ENCODE measurements around the gene MDP1.
A peak's percentile ranks its signal among the peaks of the same experiment; 100 is the strongest.

MDP1 gene

DNA sequence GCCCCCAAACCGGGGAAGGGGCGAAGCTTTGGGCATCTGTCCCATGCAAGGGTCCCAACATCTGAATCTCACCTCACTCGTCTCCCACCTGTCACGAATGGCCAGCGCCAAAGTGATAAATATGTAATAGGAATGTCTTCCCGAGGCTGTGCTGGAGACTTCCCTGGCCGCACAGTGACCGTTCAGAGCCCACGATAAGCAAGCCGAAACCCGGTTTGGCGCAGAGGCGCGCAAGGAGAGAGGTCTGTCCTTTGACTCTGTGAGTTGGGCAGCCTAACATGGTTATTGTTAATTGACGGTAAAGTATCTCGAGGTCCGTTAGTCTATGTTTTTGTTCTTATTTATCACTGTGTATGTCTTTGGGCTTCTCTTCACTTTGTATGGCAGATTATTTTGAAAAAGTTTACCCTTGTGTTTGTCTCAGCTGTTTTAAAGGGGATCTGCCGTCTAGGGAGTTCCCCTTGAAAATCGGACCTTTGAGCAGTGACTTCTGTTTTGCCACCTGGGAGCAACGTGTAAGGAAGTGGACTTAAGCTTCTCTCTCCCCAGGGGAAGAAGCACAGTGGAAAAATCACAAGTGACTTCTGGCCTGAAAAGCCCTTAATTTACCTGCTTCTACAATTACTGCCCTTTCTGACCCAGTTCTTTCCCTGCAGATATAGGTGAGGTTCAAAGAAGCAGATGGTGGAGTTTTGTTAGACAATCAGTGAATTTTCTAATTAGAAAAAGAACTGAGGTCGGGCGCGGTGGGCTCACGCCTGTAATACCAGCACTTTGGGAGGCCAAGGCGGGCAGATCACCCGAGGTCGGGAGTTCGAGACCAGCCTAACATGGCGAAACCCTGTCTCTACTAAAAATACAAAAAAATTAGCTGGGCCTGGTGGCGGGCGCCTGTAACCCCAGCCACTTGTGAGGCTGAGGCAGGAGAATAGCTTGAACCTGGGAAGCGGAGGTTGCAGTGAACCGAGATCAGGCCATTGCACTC, 19.5 kb downstream of the MDP1 start:
- Histone ChIP-seq H3K79me2 (ENCODE audit: insufficient read depth, low read length) (no peaks in the 10 kb centered on the region), H4K20me1 (ENCODE audit: insufficient read depth, low read length) (no peaks in the 10 kb centered on the region), H3F3A (ENCODE audit: insufficient read depth, low read length) (no peaks in the 10 kb centered on the region)

DNA sequence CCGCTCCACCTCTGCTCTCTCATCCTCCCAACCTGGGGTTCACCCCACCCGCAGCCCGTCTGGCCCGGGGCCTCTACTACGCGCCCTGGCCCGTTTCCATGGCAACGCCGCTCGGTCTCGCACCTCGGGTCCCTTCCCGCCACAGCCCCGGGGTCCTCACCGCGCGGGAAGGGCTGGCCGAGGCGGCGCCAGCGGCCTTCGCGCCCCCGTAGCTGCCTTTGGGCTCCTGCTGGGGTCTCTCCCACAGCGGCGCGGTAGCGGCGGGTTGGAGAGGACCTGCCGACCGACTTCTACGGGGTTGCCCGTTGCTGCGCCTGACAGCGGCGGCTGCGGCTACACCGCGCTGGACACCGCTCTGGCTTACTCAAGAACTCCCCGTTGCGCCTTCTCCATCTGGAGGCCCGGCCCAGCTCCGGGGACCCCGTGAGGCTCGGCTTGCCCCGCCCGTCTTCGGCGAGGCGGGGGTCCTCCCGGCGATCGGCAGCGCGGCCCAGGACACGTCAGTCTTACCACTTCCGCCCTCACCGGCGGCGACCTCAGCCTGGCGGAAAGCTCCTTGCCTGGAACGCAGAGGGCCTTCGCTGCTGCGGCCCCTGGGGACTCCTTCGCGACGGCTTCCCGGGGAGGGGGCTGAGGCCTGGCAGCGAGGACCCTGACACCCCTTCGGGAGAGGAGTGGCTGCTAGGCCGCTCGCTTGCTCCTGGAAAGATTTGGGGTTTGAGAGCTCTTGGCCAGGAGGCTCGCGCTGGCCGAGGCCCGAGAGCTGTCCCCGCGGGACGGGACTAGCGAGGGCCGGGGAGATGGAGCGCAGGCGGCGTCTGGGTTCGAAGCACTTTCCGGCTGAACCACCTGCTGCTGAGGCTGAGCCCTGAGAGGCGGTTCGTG, 20.4 kb downstream of the MDP1 start, which contains the start of gene TM9SF1:
Gene TM9SF1, minus strand, starts transcription at position 256 of the 885 bp plus-strand sequence. CDS start 422 bp downstream, outside the sequence.
- TF ChIP-seq EZH2 (IDR thresholded peaks at IDR 0.05; ENCODE audit: borderline replicate concordance, low read length) = no peak
- TF ChIP-seq, protein P1, sequence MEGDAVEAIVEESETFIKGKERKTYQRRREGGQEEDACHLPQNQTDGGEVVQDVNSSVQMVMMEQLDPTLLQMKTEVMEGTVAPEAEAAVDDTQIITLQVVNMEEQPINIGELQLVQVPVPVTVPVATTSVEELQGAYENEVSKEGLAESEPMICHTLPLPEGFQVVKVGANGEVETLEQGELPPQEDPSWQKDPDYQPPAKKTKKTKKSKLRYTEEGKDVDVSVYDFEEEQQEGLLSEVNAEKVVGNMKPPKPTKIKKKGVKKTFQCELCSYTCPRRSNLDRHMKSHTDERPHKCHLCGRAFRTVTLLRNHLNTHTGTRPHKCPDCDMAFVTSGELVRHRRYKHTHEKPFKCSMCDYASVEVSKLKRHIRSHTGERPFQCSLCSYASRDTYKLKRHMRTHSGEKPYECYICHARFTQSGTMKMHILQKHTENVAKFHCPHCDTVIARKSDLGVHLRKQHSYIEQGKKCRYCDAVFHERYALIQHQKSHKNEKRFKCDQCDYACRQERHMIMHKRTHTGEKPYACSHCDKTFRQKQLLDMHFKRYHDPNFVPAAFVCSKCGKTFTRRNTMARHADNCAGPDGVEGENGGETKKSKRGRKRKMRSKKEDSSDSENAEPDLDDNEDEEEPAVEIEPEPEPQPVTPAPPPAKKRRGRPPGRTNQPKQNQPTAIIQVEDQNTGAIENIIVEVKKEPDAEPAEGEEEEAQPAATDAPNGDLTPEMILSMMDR (IDR thresholded peaks at IDR 0.05; ENCODE audit: low read length) = no peak
- Histone ChIP-seq H3K4me3 (ENCODE audit: low read depth, low read length, poor library complexity, severe bottlenecking) (peak within 1 kb of the TSS; percentile 89), H2AFZ (ENCODE audit: low read length) (no peak within 1 kb of the TSS), H3K79me2 (ENCODE audit: insufficient read depth, low read length) (no peaks in the 10 kb centered on the region), H4K20me1 (ENCODE audit: insufficient read depth, low read length) (no peaks in the 10 kb centered on the region), H3K27me3 (ENCODE audit: insufficient read depth, low read length) (no peaks in the 10 kb centered on the region), H3K36me3 (ENCODE audit: insufficient read depth, low read length) (peaks cover 34% of the 10 kb centered on the region), H3F3A (ENCODE audit: insufficient read depth, low read length) (no peaks in the 10 kb centered on the region), H3K4me1 (ENCODE audit: insufficient read depth, low read length, severe bottlenecking) (peaks cover 29% of the 10 kb centered on the region), H3K4me2 (ENCODE audit: low read length) (peak within 1 kb of the TSS; percentile 97), H3K9me3 (ENCODE audit: low read length) (0 out of 2 replicates have a peak, but pooled peaks cover 3% of the 10 kb centered on the region), H3K27ac (ENCODE audit: low read depth, low read length, poor library complexity, severe bottlenecking) (peak within 1 kb of the TSS; percentile 92), H3K9ac (ENCODE audit: low read length) (peak within 1 kb of the TSS; percentile 96), H3K9me2 (ENCODE audit: low read depth, low read length) (no peaks in the 10 kb centered on the region)

More for the DNA sequence above, 19.5 kb downstream of the MDP1 start:
- Histone ChIP-seq H3K27me3 (ENCODE audit: insufficient read depth, low read length) (no peaks in the 10 kb centered on the region), H3K4me1 (ENCODE audit: insufficient read depth, low read length, severe bottlenecking) (peaks cover 29% of the 10 kb centered on the region), H3K27ac (ENCODE audit: low read depth, low read length, poor library complexity, severe bottlenecking) (peak overlapping the region; percentile 92), H3K9ac (ENCODE audit: low read length) (peak overlapping the region; percentile 96), H3K36me3 (ENCODE audit: insufficient read depth, low read length) (peaks cover 39% of the 10 kb centered on the region), H3K9me2 (ENCODE audit: low read depth, low read length) (no peaks in the 10 kb centered on the region), H3K9me3 (ENCODE audit: low read length) (peaks cover 4% of the 10 kb centered on the region; the same call in 1 of the 2 replicates), H3K4me2 (ENCODE audit: low read length) (peak overlapping the region; percentile 97), H2AFZ (ENCODE audit: low read length) (no peak overlapping the region), H3K4me3 (ENCODE audit: low read depth, low read length, poor library complexity, severe bottlenecking) (peak overlapping the region; percentile 89)
- TF ChIP-seq, protein P1 (IDR thresholded peaks at IDR 0.05; ENCODE audit: low read length) = no peak
- no peak for TF ChIP-seq EZH2 (IDR thresholded peaks at IDR 0.05; ENCODE audit: borderline replicate concordance, low read length)

DNA sequence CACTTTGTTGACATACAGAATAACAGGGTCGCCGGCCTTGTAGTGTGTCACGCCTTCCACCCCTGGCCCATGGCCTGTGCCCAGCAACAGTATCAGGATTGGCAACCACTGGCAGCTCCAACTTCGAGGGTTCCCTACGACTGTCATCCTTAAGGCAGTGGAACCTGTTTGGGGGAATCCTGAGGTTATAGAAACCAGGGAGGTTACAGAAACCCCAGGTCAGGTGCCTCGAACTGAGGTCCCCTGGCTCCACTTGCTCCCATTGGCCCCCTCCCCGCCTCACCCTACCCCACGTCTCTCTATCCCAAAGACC, 21.0 kb downstream of the MDP1 start:
- 0 out of 2 replicates have a peak, but pooled peaks cover 3% of the 10 kb centered on the region for H3K9me3 ChIP-seq (ENCODE audit: low read length)
- H3K4me2 ChIP-seq (ENCODE audit: low read length) = peak overlapping the region; percentile 97
- H4K20me1 ChIP-seq (ENCODE audit: insufficient read depth, low read length) = no peaks in the 10 kb centered on the region
- H3K79me2 ChIP-seq (ENCODE audit: insufficient read depth, low read length) = no peaks in the 10 kb centered on the region
- H3K27me3 ChIP-seq (ENCODE audit: insufficient read depth, low read length) = no peaks in the 10 kb centered on the region
- no peaks in the 10 kb centered on the region for H3F3A ChIP-seq (ENCODE audit: insufficient read depth, low read length)
- H3K4me3 ChIP-seq (ENCODE audit: low read depth, low read length, poor library complexity, severe bottlenecking) = peak overlapping the region; percentile 89
- TF ChIP-seq EZH2 (IDR thresholded peaks at IDR 0.05; ENCODE audit: borderline replicate concordance, low read length) = no peak
- TF ChIP-seq, protein P1 (IDR thresholded peaks at IDR 0.05; ENCODE audit: low read length) = no peak
- H3K36me3 ChIP-seq (ENCODE audit: insufficient read depth, low read length) = peaks cover 31% of the 10 kb centered on the region
- H2AFZ ChIP-seq (ENCODE audit: low read length) = no peak overlapping the region
- peak overlapping the region; percentile 96 for H3K9ac ChIP-seq (ENCODE audit: low read length)
- no peaks in the 10 kb centered on the region for H3K9me2 ChIP-seq (ENCODE audit: low read depth, low read length)
- peak overlapping the region; percentile 92 for H3K27ac ChIP-seq (ENCODE audit: low read depth, low read length, poor library complexity, severe bottlenecking)
- H3K4me1 ChIP-seq (ENCODE audit: insufficient read depth, low read length, severe bottlenecking) = peaks cover 29% of the 10 kb centered on the region
